Caco-2 (cell line): ENCODE data around the gene TMEM200A. TPM values are rescaled to one million over a fixed set of nuclear protein-coding genes. Genes with fewer than 3 reads are reported as not detected.

Source experiments
- BruUV-seq: library from RNA; stranded (reverse); fragments of 400-500 nt; replicated peaks from 2 replicates; lab custom pipeline; 2021; lab: Mats Ljungman, UMichigan
- CTCF ChIA-PET: fragments of 300-600 bp; sonication (Branson Sonifier 250); formaldehyde crosslinking; loops from one replicate; lab custom pipeline; 2022; ENCODE audit warnings: antibody characterized with exemption; lab: Charles Lee
- POLR2A ChIA-PET: fragments of 300-600 bp; sonication (Branson Sonifier 250); formaldehyde crosslinking; loops from one replicate; lab custom pipeline; 2022; ENCODE audit warnings: antibody characterized with exemption; lab: Charles Lee
- DNase-seq, 2 experiments: peaks; one replicate each; pipeline versions ENCODE4 v3.0.0 to v3.0.0-alpha.2; 2020 to 2022
- H3K27me3 ChIP-seq: replicated peaks from 2 replicates; pipeline ENCODE4 v1.6.0; 2011; ENCODE audit warnings: low read length; ENCODE audit not compliant: control insufficient read depth, insufficient read depth
- H3K36me3 ChIP-seq: 2 replicates; pipeline ENCODE4 v1.5.1; 2011; ENCODE audit warnings: low read length; ENCODE audit not compliant: control insufficient read depth, insufficient read depth
- H3K4me1 ChIP-seq: fragments of 250-450 bp; sonication (Bioruptor Pico); 2 replicates; pipeline ENCODE4 v1.5.1; 2020; ENCODE audit warnings: mild to moderate bottlenecking
- H3K4me3 ChIP-seq: 2 replicates; pipeline ENCODE4 v1.5.1; 2011; ENCODE audit warnings: low read depth, mild to moderate bottlenecking, control low read depth, low read length
- H3K9me3 ChIP-seq: fragments of 250-450 bp; sonication (Bioruptor Pico); 2 replicates; pipeline ENCODE4 v1.5.1; 2020; ENCODE audit warnings: mild to moderate bottlenecking, moderate library complexity
- H3K27ac Mint-ChIP-seq: one replicate; pipeline ENCODE4 v1.8.0; 2022; ENCODE audit warnings: mixed read lengths; ENCODE audit not compliant: unreplicated experiment
- H3K27me3 Mint-ChIP-seq: one replicate; pipeline ENCODE4 v1.8.0; 2022; ENCODE audit warnings: mixed read lengths; ENCODE audit not compliant: insufficient read depth, unreplicated experiment
- H3K36me3 Mint-ChIP-seq: one replicate; pipeline ENCODE4 v1.8.0; 2022; ENCODE audit warnings: mild to moderate bottlenecking, mixed read lengths; ENCODE audit not compliant: insufficient read depth, unreplicated experiment
- H3K4me1 Mint-ChIP-seq: one replicate; pipeline ENCODE4 v1.8.0; 2022; ENCODE audit warnings: low read depth, mixed read lengths; ENCODE audit not compliant: unreplicated experiment
- H3K4me3 Mint-ChIP-seq: one replicate; pipeline ENCODE4 v1.8.0; 2022; ENCODE audit warnings: mild to moderate bottlenecking, moderate library complexity, mixed read lengths; ENCODE audit not compliant: unreplicated experiment
- H3K9me3 Mint-ChIP-seq: one replicate; pipeline ENCODE4 v1.8.0; 2022; ENCODE audit warnings: mixed read lengths; ENCODE audit not compliant: unreplicated experiment
- CTCF ChIP-seq, 2 experiments: fragments of 200-600 bp in 1 of 2; IDR thresholded peaks; 1 replicate in 1 of 2; 2 replicates in 1 of 2; pipeline versions ENCODE4 v1.5.1 to v1.8.0; 2011 to 2022; ENCODE audit warnings: antibody characterized with exemption in 1 of 2, control low read depth in 1 of 2, inconsistent platforms in 1 of 2, low read depth in 1 of 2, low read length in 1 of 2, mild to moderate bottlenecking in 1 of 2, moderate library complexity in 1 of 2; ENCODE audit not compliant: insufficient read depth in 1 of 2, severe bottlenecking in 1 of 2, unreplicated experiment in 1 of 2
- intact Hi-C: fragments of 100-400 bp; cut with micrococcal nuclease; formaldehyde crosslinking; loops from one replicate; pipeline ENCODE4 v1.10.0; 2022; ENCODE audit not compliant: unreplicated experiment
- total RNA-seq: library from RNA; stranded (reverse); gene quantifications from 2 replicates; pipeline ENCODE4 v1.2.3, GENCODE V29; 2022

The TMEM200A gene
- total RNA-seq, 1 experiment from 2014 or later = 16.3 TPM

DNA sequence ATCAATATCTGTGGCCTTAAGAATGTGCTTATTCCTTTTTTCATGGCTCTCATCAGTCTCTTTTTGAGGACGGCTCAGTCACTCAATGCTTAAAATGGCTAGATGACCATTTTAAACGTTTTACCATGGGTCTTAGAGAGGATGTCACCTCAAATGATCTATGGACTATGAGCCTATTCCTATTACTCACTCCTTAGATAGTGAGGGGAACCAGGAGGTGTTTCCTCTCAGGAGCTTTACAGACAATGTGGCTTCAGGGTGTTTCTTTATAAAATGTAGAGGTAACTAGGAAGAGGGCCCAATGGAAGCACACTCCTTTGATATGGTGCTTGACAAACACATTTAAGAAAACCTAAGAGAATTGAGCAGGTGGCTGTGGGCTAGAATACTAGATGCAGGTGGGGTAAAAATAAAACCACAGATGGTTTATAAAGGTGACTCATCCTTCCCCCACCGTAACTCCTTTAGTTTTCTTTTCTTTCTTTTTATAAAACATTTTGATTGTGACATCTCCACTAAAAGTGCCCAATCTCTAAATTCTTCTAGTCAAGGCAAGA lies 1.5 kb upstream of the TMEM200A start:
- DNase-seq = no peak
- TSS peak; percentile 64 for BruUV-seq
- peaks cover 27% of the 10 kb centered on the region for H3K4me1 Mint-ChIP-seq
- H3K9me3 ChIP-seq = no peaks in the 10 kb centered on the region
- H3K9me3 Mint-ChIP-seq = no peaks in the 10 kb centered on the region
- H3K4me3 Mint-ChIP-seq = peak overlapping the region; percentile 91
- POLR2A ChIA-PET = no interaction called here
- no peak overlapping the region for H3K4me3 ChIP-seq
- TF ChIP-seq CTCF (IDR thresholded peaks at IDR 0.05; ENCODE audit: insufficient read depth in 1 of 2, low read depth in 1 of 2, low read length in 1 of 2, severe bottlenecking in 1 of 2, unreplicated experiment in 1 of 2) = no peak
- CTCF ChIA-PET = interaction anchor here (1.7 kb wide), 1 partner anchor 334 kb away, joined by 6 read pairs; no protein-coding TSS in a partner anchor
- H3K27me3 ChIP-seq = no peaks in the 10 kb centered on the region
- no peaks in the 10 kb centered on the region for H3K27me3 Mint-ChIP-seq
- H3K36me3 Mint-ChIP-seq = no peaks in the 10 kb centered on the region
- no peaks in the 10 kb centered on the region for H3K36me3 ChIP-seq
- intact Hi-C loops = loop anchor here (10.0 kb wide), 1 partner anchor 220 kb away; no protein-coding TSS in a partner anchor
- H3K4me1 ChIP-seq = peaks cover 6% of the 10 kb centered on the region
- no peak overlapping the region for H3K27ac Mint-ChIP-seq

DNA sequence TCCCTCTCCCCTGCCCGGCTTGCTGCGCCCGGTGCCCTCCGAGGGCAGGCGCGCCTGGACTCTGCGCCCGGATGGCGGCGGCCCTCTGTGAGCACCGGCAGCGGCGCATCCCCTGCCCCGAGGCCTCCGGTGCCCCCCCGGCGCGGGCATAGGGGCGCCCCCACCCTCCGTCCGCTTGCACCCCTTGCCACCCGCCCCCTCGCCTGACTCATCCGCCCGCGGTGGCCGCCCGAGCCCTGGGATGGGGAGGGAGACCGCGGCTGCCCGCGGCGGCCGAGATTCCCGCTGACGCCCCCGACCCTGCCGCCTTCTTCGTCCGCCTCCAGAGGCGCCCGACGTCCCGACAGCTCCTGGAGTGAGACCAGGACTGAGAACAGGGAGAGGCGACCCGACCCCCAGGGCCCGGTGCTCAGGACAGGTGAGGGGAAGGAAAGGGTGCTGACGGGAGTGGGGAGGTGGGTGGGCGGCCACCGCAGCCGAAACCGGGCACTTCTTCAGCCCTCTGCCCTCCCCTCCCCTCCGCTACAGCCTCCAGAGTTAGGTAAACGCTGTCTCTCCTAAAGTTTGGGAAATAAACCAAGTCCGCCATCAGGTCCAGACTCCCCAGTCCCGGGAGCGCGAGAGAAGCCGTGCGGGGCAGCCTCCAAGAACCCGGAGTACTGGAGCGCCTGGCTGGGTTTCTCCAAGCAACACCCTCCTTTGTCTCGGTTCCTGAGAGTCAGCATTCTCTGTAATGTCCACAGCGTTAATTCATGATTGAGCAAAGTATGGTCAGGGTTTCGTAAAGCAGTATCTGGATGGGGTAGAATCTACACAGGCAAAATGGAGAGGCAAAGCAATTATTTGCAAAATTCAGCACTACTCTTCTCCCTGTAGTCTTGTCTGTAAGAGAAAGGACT lies 539 bp downstream of the TMEM200A start:
- TF ChIP-seq CTCF (IDR thresholded peaks at IDR 0.05; ENCODE audit: insufficient read depth in 1 of 2, low read depth in 1 of 2, low read length in 1 of 2, severe bottlenecking in 1 of 2, unreplicated experiment in 1 of 2) = peak; percentile 13 to 41
- CTCF ChIA-PET = interaction anchor here (0.7 to 1.9 kb wide), 6 partner anchors 11 to 488 kb away, joined by 3 to 7 read pairs (median 5); no protein-coding TSS in a partner anchor
- POLR2A ChIA-PET = interaction anchor here (0.7 kb wide), 1 partner anchor 461 kb away, joined by 3 read pairs; the partner anchor contains the start of gene SMLR1
- H3K36me3 Mint-ChIP-seq = peaks cover 5% of the 10 kb centered on the region
- intact Hi-C loops = loop anchor here (1.0 to 10.0 kb wide), 6 partner anchors 17 to 332 kb away; no protein-coding TSS in a partner anchor
- Histone ChIP-seq H3K4me1 (peaks cover 16% of the 10 kb centered on the region), H3K9me3 (no peaks in the 10 kb centered on the region), H3K4me3 (peak overlapping the region; percentile 71), H3K36me3 (no peaks in the 10 kb centered on the region), H3K27me3 (no peaks in the 10 kb centered on the region)
- no TSS peak for BruUV-seq
- peak overlapping the region; percentile 20 for H3K27ac Mint-ChIP-seq
- no peaks in the 10 kb centered on the region for H3K27me3 Mint-ChIP-seq
- peak; percentile 66 to 70 for DNase-seq
- peaks cover 36% of the 10 kb centered on the region for H3K4me1 Mint-ChIP-seq
- H3K4me3 Mint-ChIP-seq = peak overlapping the region; percentile 91
- H3K9me3 Mint-ChIP-seq = peaks cover 9% of the 10 kb centered on the region

GRCh38 chr6:130367767-130368166 lies 1.9 kb downstream of the TMEM200A start:
- H3K36me3 ChIP-seq = no peaks in the 10 kb centered on the region
- CTCF ChIA-PET = no interaction called here
- POLR2A ChIA-PET = no interaction called here
- no peak for TF ChIP-seq CTCF (IDR thresholded peaks at IDR 0.05; ENCODE audit: insufficient read depth in 1 of 2, low read depth in 1 of 2, low read length in 1 of 2, severe bottlenecking in 1 of 2, unreplicated experiment in 1 of 2)
- no peak for DNase-seq
- intact Hi-C loops = loop anchor here (5.0 to 10.0 kb wide), 4 partner anchors 60 to 310 kb away; no protein-coding TSS in a partner anchor
- H3K36me3 Mint-ChIP-seq = peaks cover 5% of the 10 kb centered on the region
- H3K27me3 Mint-ChIP-seq = no peaks in the 10 kb centered on the region
- H3K27me3 ChIP-seq = no peaks in the 10 kb centered on the region
- H3K9me3 Mint-ChIP-seq = peaks cover 9% of the 10 kb centered on the region
- H3K4me3 ChIP-seq = no peak overlapping the region
- H3K4me1 Mint-ChIP-seq = peaks cover 47% of the 10 kb centered on the region
- H3K4me3 Mint-ChIP-seq = peak overlapping the region; percentile 14
- H3K4me1 ChIP-seq = peaks cover 16% of the 10 kb centered on the region
- no TSS peak for BruUV-seq
- no peaks in the 10 kb centered on the region for H3K9me3 ChIP-seq
- H3K27ac Mint-ChIP-seq = no peak overlapping the region
